ENCODE results near the gene PPP1R12C. TPM values are rescaled to one million over a fixed set of nuclear protein-coding genes. Genes with fewer than 3 reads are reported as not detected.
"Not testable (repeated sequence)": the region's sequence is repeated elsewhere in the genome, so short reads cannot be mapped to it uniquely, and the experiment has no call there.

Gene PPP1R12C
- polyA plus RNA-seq, 1 experiment, result 50.8 TPM

GRCh38 chr19:55069865-55070197 lies 47.6 kb downstream of the PPP1R12C start:
- Histone ChIP-seq H3K27me3 (ENCODE audit: control insufficient read depth, insufficient read depth, low read length) (peaks cover 13% of the 10 kb centered on the region), H3K4me3 (ENCODE audit: low read depth, low read length) (no peak overlapping the region), H3K36me3 (ENCODE audit: control insufficient read depth, insufficient read depth, low read length) (no peaks in the 10 kb centered on the region)
- POLR2A ChIA-PET, result no interaction called here
- no peak for TF ChIP-seq CTCF (IDR thresholded peaks at IDR 0.05; ENCODE audit: insufficient read depth, low read depth, low read length)
- no peak for DNase-seq (ENCODE audit: low read depth)
- CTCF ChIA-PET, result interaction anchor here (1.3 to 1.4 kb wide), 2 partner anchors 10 to 18 kb away, joined by 3 to 6 read pairs; no protein-coding TSS in a partner anchor

- DNase-seq (ENCODE audit: low read depth), result no peak
- peaks cover 13% of the 10 kb centered on the region for H3K27me3 ChIP-seq (ENCODE audit: control insufficient read depth, insufficient read depth, low read length)
- H3K4me3 ChIP-seq (ENCODE audit: low read depth, low read length), result no peak overlapping the region
- H3K36me3 ChIP-seq (ENCODE audit: control insufficient read depth, insufficient read depth, low read length), result no peaks in the 10 kb centered on the region
- no peak for TF ChIP-seq CTCF (IDR thresholded peaks at IDR 0.05; ENCODE audit: insufficient read depth, low read depth, low read length)
- ChIA-PET POLR2A (no interaction called here), CTCF (interaction anchor here (0.9 to 1.4 kb wide), 3 partner anchors 11 to 587 kb away, joined by 3 to 6 read pairs (median 3); no protein-coding TSS in a partner anchor)
Observed at GRCh38 chr19:55068950-55069864, 48.2 kb downstream of the PPP1R12C start.

- DNase-seq (ENCODE audit: low read depth), result no peak
- no peaks in the 10 kb centered on the region for H3K36me3 ChIP-seq (ENCODE audit: control insufficient read depth, insufficient read depth, low read length)
- ChIA-PET CTCF (interaction anchor here (2.3 kb wide), 1 partner anchor 21 kb away, joined by 11 read pairs; no protein-coding TSS in a partner anchor), POLR2A (interaction anchor here (0.7 kb wide), 1 partner anchor 19 kb away, joined by 37 read pairs; no protein-coding TSS in a partner anchor)
- no peak for TF ChIP-seq CTCF (IDR thresholded peaks at IDR 0.05; ENCODE audit: insufficient read depth, low read depth, low read length)
- no peak overlapping the region for H3K4me3 ChIP-seq (ENCODE audit: low read depth, low read length)
- H3K27me3 ChIP-seq (ENCODE audit: control insufficient read depth, insufficient read depth, low read length), result peaks cover 13% of the 10 kb centered on the region
Observed at GRCh38 chr19:55067869-55068268, 49.6 kb downstream of the PPP1R12C start.

- no peak for TF ChIP-seq CTCF (IDR thresholded peaks at IDR 0.05; ENCODE audit: insufficient read depth, low read depth, low read length)
- ChIA-PET CTCF (interaction anchor here (2.3 kb wide), 1 partner anchor 23 kb away, joined by 11 read pairs; no protein-coding TSS in a partner anchor), POLR2A (no interaction called here)
- DNase-seq (ENCODE audit: low read depth), result no peak
- Histone ChIP-seq H3K4me3 (ENCODE audit: low read depth, low read length) (no peak overlapping the region), H3K27me3 (ENCODE audit: control insufficient read depth, insufficient read depth, low read length) (peaks cover 13% of the 10 kb centered on the region), H3K36me3 (ENCODE audit: control insufficient read depth, insufficient read depth, low read length) (no peaks in the 10 kb centered on the region)
Observed at GRCh38 chr19:55066107-55066709, 51.2 kb downstream of the PPP1R12C start.

GRCh38 chr19:55065516-55065915 lies 51.9 kb downstream of the PPP1R12C start:
- DNase-seq (ENCODE audit: low read depth); POLR2A ChIA-PET; H3K4me3 ChIP-seq (ENCODE audit: low read depth, low read length); H3K36me3 ChIP-seq (ENCODE audit: control insufficient read depth, insufficient read depth, low read length): not testable (repeated sequence)
- H3K27me3 ChIP-seq (ENCODE audit: control insufficient read depth, insufficient read depth, low read length), result peaks cover 13% of the 10 kb centered on the region
- CTCF ChIA-PET, result interaction anchor here (0.9 kb wide), 1 partner anchor 23 kb away, joined by 4 read pairs; no protein-coding TSS in a partner anchor
